HL-60 (cell line): ENCODE measurements around the gene ZBED4.

Experiments
- DNase-seq, 2 experiments: peaks; one replicate each; pipeline ENCODE4 v3.0.0-alpha.2; 2010 to 2020; ENCODE audit warnings: low read depth in 1 of 2, low spot score in 1 of 2
- H3K27ac ChIP-seq: fragments of 250-450 bp; sonication (Bioruptor Pico); replicated peaks from 2 replicates; pipeline ENCODE4 v1.5.1; 2020; ENCODE audit warnings: mild to moderate bottlenecking, moderate library complexity
- H3K27me3 ChIP-seq: fragments of 250-450 bp; sonication (Bioruptor Pico); 2 replicates; pipeline ENCODE4 v1.5.1; 2021; ENCODE audit warnings: mild to moderate bottlenecking, moderate library complexity; ENCODE audit not compliant: insufficient read depth, poor library complexity, severe bottlenecking
- H3K4me3 ChIP-seq: replicated peaks from 2 replicates; pipeline ENCODE4 v1.5.1; 2011; ENCODE audit warnings: mild to moderate bottlenecking, control low read depth, low read length; ENCODE audit not compliant: insufficient read depth
- GABPA ChIP-seq: IDR thresholded peaks from 2 replicates; pipeline ENCODE4 v1.6.1; 2012; ENCODE audit warnings: low read depth
- POLR2AphosphoS5 ChIP-seq: IDR thresholded peaks from 2 replicates; pipeline ENCODE4 v1.6.1; 2012; ENCODE audit warnings: low read depth
- SPI1 ChIP-seq: IDR thresholded peaks from 2 replicates; pipeline ENCODE4 v1.6.1; 2012; ENCODE audit warnings: low read depth, mild to moderate bottlenecking, borderline replicate concordance
- TF ChIP-seq, protein P1 (sequence below): IDR thresholded peaks from one replicate; pipeline ENCODE4 v1.5.1; 2011; ENCODE audit warnings: low read length, control low read depth, inconsistent platforms; ENCODE audit not compliant: insufficient read depth
- TF ChIP-seq, protein P2 (sequence below): IDR thresholded peaks from 2 replicates; pipeline ENCODE4 v1.6.1; 2012; ENCODE audit warnings: low read depth; ENCODE audit not compliant: insufficient replicate concordance

The ZBED4 gene

DNA sequence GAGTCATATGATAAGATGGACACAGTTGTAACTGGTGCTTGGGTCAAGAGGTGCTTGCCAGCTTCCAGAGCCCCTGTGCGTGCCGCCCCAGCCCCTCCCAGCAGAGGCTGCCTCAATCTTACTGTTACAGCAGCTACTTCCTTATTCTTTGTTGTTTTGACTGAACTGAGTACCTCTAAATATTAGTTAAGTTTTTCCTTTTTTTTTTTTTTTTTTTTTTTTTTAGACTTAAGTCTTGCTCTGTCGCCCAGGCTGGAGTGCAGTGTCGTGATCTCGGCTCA, 8.8 kb downstream of the ZBED4 start:
- Histone ChIP-seq H3K27ac (peak overlapping the region; percentile 89), H3K27me3 (no peaks in the 10 kb centered on the region), H3K4me3 (peak overlapping the region; percentile 6; the same call in 1 of the 2 replicates)
- DNase-seq, result peak in 1 of 2 experiments; percentile 74
- TF ChIP-seq SPI1 (no peak), GABPA (no peak), POLR2AphosphoS5 (no peak)
- TF ChIP-seq, protein P1, sequence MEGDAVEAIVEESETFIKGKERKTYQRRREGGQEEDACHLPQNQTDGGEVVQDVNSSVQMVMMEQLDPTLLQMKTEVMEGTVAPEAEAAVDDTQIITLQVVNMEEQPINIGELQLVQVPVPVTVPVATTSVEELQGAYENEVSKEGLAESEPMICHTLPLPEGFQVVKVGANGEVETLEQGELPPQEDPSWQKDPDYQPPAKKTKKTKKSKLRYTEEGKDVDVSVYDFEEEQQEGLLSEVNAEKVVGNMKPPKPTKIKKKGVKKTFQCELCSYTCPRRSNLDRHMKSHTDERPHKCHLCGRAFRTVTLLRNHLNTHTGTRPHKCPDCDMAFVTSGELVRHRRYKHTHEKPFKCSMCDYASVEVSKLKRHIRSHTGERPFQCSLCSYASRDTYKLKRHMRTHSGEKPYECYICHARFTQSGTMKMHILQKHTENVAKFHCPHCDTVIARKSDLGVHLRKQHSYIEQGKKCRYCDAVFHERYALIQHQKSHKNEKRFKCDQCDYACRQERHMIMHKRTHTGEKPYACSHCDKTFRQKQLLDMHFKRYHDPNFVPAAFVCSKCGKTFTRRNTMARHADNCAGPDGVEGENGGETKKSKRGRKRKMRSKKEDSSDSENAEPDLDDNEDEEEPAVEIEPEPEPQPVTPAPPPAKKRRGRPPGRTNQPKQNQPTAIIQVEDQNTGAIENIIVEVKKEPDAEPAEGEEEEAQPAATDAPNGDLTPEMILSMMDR, result no peak
- TF ChIP-seq, protein P2, sequence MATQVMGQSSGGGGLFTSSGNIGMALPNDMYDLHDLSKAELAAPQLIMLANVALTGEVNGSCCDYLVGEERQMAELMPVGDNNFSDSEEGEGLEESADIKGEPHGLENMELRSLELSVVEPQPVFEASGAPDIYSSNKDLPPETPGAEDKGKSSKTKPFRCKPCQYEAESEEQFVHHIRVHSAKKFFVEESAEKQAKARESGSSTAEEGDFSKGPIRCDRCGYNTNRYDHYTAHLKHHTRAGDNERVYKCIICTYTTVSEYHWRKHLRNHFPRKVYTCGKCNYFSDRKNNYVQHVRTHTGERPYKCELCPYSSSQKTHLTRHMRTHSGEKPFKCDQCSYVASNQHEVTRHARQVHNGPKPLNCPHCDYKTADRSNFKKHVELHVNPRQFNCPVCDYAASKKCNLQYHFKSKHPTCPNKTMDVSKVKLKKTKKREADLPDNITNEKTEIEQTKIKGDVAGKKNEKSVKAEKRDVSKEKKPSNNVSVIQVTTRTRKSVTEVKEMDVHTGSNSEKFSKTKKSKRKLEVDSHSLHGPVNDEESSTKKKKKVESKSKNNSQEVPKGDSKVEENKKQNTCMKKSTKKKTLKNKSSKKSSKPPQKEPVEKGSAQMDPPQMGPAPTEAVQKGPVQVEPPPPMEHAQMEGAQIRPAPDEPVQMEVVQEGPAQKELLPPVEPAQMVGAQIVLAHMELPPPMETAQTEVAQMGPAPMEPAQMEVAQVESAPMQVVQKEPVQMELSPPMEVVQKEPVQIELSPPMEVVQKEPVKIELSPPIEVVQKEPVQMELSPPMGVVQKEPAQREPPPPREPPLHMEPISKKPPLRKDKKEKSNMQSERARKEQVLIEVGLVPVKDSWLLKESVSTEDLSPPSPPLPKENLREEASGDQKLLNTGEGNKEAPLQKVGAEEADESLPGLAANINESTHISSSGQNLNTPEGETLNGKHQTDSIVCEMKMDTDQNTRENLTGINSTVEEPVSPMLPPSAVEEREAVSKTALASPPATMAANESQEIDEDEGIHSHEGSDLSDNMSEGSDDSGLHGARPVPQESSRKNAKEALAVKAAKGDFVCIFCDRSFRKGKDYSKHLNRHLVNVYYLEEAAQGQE, result no peak

DNA sequence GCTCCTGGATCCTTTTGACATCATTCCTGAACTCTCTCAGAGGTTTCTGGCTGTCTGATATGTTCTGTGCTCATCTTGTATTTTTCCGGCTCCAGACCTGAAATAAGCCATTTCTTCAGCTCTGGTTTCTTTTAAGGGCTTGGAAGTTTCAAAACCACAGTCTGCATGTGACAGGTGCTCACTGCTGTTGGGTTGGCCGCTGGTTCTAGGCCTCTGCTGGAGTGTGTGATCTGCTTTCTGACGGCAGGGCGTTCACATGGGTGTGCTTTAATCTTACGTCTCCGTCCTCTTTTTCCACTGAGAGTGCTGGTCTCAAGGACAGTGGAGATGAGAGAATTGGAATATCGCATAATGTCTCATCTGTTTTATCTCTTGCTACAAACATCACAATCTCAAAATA, 10.3 kb downstream of the ZBED4 start:
- Histone ChIP-seq H3K4me3 (no peak overlapping the region), H3K27me3 (no peaks in the 10 kb centered on the region), H3K27ac (peak overlapping the region; percentile 29)
- DNase-seq, result peak in 1 of 2 experiments; percentile 61
- TF ChIP-seq POLR2AphosphoS5, result no peak
- no peak for TF ChIP-seq GABPA
- no peak for TF ChIP-seq SPI1
- TF ChIP-seq, protein P2, result no peak
- TF ChIP-seq, protein P1, result no peak

DNA sequence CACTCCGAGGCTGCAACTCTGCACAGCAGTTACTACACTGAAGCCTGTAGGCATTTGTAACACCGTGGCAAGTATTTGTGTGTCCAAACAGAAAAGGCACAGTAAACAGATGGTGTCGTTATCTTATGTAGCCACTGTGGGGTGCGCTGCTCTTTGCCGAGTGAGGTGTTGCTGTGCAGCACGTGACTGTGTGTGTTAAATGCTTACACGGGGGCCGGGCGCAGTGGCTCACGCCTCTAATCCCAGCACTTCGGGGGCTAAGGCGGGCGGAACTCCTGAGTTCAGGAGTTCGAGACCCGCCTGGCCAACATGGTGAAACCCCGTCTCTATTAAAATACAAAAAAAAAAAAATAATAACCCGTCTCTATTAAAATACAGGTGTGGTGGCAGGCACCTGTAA, 11.5 kb downstream of the ZBED4 start:
- Histone ChIP-seq H3K4me3 (no peak overlapping the region), H3K27ac (peak overlapping the region; percentile 72), H3K27me3 (no peaks in the 10 kb centered on the region)
- DNase-seq, result no peak
- TF ChIP-seq POLR2AphosphoS5 (no peak), SPI1 (no peak), GABPA (no peak)
- TF ChIP-seq, protein P2, result no peak
- TF ChIP-seq, protein P1, result no peak
